ENCODE results near the gene RALGAPB. TPM values are rescaled to one million over a fixed set of nuclear protein-coding genes. Genes with fewer than 3 reads are reported as not detected.

RALGAPB gene
- total and polyA plus RNA-seq, 2 of the 13 experiments (the other 11 are each of a cell fraction or from before 2014, with no cell fraction given), result 17.6 to 30.6 TPM

DNA sequence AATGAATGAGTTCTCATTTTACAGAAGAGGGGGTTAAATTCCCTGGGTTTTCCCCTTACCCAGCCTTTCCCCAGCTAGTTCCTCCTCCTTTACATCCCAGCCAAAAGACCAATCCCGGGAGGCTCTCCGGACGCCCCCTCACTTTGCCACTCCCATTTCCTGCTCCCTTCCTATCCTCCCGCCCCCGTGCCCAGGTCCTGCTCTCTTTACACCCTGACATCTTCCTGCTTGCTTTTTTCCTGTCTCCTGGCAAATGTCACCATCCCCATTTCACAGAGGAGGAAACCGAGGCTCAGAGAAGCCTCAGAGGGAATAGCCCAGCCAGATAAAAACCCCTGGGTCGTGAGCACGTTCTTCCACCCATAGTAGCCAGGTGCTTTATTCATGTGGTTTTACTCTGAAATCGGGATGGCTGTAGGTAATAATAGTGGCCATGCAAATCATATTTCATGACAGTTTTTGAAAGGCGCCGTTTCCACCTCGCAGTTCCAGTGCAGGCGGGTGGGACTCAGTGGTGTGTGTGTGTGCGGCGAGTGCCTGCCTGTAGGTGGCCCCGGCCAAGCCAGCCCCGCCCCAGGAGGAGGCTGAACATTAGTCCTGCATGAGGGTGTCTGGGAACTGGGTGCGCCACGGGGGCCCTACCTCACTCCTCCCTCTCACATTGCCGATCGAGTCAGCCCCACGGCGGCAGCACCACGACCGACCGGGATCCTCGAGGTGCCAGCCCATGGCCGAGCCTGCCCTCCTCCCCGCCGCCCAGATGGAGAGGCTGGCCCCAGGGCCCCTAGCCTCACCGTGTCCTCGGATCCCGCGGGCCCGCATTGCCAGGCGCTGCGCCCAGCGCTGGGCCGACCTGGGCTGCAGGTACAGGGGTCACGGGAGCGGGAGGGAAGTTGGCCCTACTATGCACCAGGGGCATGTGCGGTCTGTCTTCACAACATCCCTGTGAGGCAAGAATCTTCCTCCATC lies 128.9 kb downstream of the RALGAPB start, which contains the start of gene ARHGAP40 (continued):
- TF ChIP-seq, protein P1, sequence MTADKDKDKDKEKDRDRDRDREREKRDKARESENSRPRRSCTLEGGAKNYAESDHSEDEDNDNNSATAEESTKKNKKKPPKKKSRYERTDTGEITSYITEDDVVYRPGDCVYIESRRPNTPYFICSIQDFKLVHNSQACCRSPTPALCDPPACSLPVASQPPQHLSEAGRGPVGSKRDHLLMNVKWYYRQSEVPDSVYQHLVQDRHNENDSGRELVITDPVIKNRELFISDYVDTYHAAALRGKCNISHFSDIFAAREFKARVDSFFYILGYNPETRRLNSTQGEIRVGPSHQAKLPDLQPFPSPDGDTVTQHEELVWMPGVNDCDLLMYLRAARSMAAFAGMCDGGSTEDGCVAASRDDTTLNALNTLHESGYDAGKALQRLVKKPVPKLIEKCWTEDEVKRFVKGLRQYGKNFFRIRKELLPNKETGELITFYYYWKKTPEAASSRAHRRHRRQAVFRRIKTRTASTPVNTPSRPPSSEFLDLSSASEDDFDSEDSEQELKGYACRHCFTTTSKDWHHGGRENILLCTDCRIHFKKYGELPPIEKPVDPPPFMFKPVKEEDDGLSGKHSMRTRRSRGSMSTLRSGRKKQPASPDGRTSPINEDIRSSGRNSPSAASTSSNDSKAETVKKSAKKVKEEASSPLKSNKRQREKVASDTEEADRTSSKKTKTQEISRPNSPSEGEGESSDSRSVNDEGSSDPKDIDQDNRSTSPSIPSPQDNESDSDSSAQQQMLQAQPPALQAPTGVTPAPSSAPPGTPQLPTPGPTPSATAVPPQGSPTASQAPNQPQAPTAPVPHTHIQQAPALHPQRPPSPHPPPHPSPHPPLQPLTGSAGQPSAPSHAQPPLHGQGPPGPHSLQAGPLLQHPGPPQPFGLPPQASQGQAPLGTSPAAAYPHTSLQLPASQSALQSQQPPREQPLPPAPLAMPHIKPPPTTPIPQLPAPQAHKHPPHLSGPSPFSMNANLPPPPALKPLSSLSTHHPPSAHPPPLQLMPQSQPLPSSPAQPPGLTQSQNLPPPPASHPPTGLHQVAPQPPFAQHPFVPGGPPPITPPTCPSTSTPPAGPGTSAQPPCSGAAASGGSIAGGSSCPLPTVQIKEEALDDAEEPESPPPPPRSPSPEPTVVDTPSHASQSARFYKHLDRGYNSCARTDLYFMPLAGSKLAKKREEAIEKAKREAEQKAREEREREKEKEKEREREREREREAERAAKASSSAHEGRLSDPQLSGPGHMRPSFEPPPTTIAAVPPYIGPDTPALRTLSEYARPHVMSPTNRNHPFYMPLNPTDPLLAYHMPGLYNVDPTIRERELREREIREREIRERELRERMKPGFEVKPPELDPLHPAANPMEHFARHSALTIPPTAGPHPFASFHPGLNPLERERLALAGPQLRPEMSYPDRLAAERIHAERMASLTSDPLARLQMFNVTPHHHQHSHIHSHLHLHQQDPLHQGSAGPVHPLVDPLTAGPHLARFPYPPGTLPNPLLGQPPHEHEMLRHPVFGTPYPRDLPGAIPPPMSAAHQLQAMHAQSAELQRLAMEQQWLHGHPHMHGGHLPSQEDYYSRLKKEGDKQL (CRISPR knock-in tag; IDR thresholded peaks at IDR 0.05; ENCODE audit: low read depth), result no peak
- TF ChIP-seq ZNF776 (CRISPR knock-in tag; IDR thresholded peaks at IDR 0.05), result no peak
- TF ChIP-seq, protein P2, sequence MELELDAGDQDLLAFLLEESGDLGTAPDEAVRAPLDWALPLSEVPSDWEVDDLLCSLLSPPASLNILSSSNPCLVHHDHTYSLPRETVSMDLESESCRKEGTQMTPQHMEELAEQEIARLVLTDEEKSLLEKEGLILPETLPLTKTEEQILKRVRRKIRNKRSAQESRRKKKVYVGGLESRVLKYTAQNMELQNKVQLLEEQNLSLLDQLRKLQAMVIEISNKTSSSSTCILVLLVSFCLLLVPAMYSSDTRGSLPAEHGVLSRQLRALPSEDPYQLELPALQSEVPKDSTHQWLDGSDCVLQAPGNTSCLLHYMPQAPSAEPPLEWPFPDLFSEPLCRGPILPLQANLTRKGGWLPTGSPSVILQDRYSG (CRISPR knock-in tag; IDR thresholded peaks at IDR 0.05), result no peak
- no peak for TF ChIP-seq MED13 (CRISPR knock-in tag; IDR thresholded peaks at IDR 0.05)
- 0 out of 2 replicates have a peak, but pooled peaks have one; percentile 49 for TF ChIP-seq WIZ (CRISPR knock-in tag; IDR thresholded peaks at IDR 0.05)
- TF ChIP-seq KAT8 (CRISPR knock-in tag; IDR thresholded peaks at IDR 0.05), result no peak
- TF ChIP-seq ZNF891 (CRISPR knock-in tag; IDR thresholded peaks at IDR 0.05), result no peak; the same call in 1 of the 2 replicates
- TF ChIP-seq RXRB (CRISPR knock-in tag; IDR thresholded peaks at IDR 0.05; ENCODE audit: borderline replicate concordance), result 0 out of 2 replicates have a peak, but pooled peaks have one; percentile 11
- TF ChIP-seq, protein P3, sequence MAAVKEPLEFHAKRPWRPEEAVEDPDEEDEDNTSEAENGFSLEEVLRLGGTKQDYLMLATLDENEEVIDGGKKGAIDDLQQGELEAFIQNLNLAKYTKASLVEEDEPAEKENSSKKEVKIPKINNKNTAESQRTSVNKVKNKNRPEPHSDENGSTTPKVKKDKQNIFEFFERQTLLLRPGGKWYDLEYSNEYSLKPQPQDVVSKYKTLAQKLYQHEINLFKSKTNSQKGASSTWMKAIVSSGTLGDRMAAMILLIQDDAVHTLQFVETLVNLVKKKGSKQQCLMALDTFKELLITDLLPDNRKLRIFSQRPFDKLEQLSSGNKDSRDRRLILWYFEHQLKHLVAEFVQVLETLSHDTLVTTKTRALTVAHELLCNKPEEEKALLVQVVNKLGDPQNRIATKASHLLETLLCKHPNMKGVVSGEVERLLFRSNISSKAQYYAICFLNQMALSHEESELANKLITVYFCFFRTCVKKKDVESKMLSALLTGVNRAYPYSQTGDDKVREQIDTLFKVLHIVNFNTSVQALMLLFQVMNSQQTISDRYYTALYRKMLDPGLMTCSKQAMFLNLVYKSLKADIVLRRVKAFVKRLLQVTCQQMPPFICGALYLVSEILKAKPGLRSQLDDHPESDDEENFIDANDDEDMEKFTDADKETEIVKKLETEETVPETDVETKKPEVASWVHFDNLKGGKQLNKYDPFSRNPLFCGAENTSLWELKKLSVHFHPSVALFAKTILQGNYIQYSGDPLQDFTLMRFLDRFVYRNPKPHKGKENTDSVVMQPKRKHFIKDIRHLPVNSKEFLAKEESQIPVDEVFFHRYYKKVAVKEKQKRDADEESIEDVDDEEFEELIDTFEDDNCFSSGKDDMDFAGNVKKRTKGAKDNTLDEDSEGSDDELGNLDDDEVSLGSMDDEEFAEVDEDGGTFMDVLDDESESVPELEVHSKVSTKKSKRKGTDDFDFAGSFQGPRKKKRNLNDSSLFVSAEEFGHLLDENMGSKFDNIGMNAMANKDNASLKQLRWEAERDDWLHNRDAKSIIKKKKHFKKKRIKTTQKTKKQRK (IDR thresholded peaks at IDR 0.05; ENCODE audit: low read length), result no peak
- no peak for TF ChIP-seq SMYD3 (CRISPR knock-in tag; IDR thresholded peaks at IDR 0.05)
- no peak for TF ChIP-seq CEBPB (IDR thresholded peaks at IDR 0.05; ENCODE audit: borderline replicate concordance, low read depth, low read length)
- TF ChIP-seq ZNF598 (CRISPR knock-in tag; IDR thresholded peaks at IDR 0.05; ENCODE audit: borderline replicate concordance), result peak; percentile 45; the same call in 1 of the 2 replicates
- TF ChIP-seq ARHGAP35 (CRISPR knock-in tag; IDR thresholded peaks at IDR 0.05; ENCODE audit: borderline replicate concordance), result no peak
- no peak for TF ChIP-seq ELF1 (CRISPR knock-in tag; IDR thresholded peaks at IDR 0.05)
- TF ChIP-seq IRX3 (CRISPR knock-in tag; IDR thresholded peaks at IDR 0.05; ENCODE audit: borderline replicate concordance, low read depth), result no peak
- no peak for TF ChIP-seq ZNF138 (CRISPR knock-in tag; IDR thresholded peaks at IDR 0.05; ENCODE audit: low read depth)
- TF ChIP-seq ZFP82 (CRISPR knock-in tag; IDR thresholded peaks at IDR 0.05; ENCODE audit: borderline replicate concordance), result no peak
- TF ChIP-seq AKAP8 (CRISPR knock-in tag; IDR thresholded peaks at IDR 0.05), result no peak
- TF ChIP-seq PAF1 (CRISPR knock-in tag; IDR thresholded peaks at IDR 0.05), result no peak
- no peak for TF ChIP-seq NFYB (CRISPR knock-in tag; IDR thresholded peaks at IDR 0.05)
